ENCODE measurements around the gene CCDC171.

DNA sequence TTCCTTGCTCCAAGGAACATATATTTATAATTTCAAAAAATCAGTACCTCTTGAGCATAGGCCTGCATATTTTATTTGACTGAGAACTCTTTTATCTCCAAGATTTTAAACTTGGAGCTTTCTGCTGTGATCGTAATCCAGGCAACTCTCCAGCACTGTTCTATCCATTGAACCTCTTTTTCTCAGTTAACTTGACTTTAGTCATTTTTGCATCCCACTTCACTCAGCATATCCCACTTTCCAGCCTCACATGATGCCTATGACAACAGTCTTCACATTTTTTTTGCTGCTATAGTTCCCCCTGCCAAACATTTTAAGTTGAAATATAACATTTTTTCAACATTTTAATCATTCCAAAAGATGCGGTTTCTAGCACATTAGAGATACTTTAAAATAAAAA is 33.0 kb upstream of the CCDC171 start:
- TF ChIP-seq, protein P1, sequence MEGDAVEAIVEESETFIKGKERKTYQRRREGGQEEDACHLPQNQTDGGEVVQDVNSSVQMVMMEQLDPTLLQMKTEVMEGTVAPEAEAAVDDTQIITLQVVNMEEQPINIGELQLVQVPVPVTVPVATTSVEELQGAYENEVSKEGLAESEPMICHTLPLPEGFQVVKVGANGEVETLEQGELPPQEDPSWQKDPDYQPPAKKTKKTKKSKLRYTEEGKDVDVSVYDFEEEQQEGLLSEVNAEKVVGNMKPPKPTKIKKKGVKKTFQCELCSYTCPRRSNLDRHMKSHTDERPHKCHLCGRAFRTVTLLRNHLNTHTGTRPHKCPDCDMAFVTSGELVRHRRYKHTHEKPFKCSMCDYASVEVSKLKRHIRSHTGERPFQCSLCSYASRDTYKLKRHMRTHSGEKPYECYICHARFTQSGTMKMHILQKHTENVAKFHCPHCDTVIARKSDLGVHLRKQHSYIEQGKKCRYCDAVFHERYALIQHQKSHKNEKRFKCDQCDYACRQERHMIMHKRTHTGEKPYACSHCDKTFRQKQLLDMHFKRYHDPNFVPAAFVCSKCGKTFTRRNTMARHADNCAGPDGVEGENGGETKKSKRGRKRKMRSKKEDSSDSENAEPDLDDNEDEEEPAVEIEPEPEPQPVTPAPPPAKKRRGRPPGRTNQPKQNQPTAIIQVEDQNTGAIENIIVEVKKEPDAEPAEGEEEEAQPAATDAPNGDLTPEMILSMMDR (IDR thresholded peaks at IDR 0.05; ENCODE audit: low read depth, low read length), result no peak
- TF ChIP-seq EZH2phosphoT487 (IDR thresholded peaks at IDR 0.05; ENCODE audit: low read depth), result no peak
